ENCODE results near the gene FBXO39.

GRCh38 chr17:6749519-6749918 is 26.5 kb upstream of the FBXO39 start:
- TF ChIP-seq CTCF (conservative IDR thresholded peaks at IDR 0.05; ENCODE audit: low read length) (peak; percentile 42), EZH2phosphoT487 (IDR thresholded peaks at IDR 0.05; ENCODE audit: borderline replicate concordance) (no peak)
